Measurements from ENCODE around the gene WRAP73. TPM values are rescaled to one million over a fixed set of nuclear protein-coding genes. Genes with fewer than 3 reads are reported as not detected.
A peak's percentile ranks its signal among the peaks of the same experiment; 100 is the strongest.
"Not testable (repeated sequence)": the region's sequence is repeated elsewhere in the genome, so short reads cannot be mapped to it uniquely, and the experiment has no call there.

Gene WRAP73
- total RNA-seq, 1 donor: 28.0 TPM

DNA sequence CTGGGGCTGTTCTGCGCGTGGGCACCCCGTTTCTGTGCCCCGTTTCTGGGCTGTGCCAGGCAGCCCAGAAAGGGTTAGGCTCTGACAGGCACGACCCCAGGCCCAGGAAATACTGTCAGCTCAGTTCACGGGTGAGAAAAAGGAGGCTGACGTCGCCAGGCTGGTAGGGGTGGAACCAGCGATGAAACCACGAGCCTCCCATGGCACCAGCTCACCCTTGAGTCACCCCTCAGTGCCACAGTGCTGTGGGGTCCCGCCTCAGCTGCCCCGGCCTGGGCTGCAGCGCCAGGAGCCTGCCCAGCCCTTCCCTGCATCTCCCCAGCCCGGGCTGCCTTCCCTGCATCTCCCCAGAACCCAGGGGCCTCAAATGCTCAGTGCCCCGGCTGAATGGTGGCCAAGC is 50.1 kb downstream of the WRAP73 start:
- DNase-seq (ENCODE audit: low read depth in 2 of 3, low spot score in 2 of 3): no peak

DNA sequence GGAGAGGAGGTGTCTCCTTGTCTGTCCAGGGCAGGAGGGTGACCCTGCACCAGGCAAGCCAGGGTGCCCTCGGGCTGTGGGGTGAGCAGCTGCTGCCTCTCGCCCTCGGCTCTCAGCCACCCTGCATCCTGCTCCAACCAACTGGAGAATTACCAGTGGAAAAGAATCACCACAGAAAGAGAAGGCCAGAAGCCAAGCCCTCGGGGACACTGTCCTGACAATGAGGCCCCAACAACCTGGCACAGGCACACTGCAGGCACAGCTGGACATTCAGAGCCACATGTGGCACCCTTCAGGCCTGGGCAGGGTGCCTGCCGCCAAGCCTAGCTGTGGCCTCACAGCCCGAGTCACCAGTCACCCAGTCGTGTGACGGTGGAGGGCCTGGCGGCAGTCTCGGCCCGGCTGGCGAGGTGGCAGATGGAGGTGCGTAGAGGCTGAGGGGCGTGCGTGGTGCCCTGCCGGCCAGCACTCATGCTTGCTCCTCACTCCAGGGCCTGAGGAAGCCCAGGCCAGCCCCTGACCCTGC is 50.6 kb downstream of the WRAP73 start:
- DNase-seq (ENCODE audit: low read depth in 2 of 3, low spot score in 2 of 3): no peak

DNA sequence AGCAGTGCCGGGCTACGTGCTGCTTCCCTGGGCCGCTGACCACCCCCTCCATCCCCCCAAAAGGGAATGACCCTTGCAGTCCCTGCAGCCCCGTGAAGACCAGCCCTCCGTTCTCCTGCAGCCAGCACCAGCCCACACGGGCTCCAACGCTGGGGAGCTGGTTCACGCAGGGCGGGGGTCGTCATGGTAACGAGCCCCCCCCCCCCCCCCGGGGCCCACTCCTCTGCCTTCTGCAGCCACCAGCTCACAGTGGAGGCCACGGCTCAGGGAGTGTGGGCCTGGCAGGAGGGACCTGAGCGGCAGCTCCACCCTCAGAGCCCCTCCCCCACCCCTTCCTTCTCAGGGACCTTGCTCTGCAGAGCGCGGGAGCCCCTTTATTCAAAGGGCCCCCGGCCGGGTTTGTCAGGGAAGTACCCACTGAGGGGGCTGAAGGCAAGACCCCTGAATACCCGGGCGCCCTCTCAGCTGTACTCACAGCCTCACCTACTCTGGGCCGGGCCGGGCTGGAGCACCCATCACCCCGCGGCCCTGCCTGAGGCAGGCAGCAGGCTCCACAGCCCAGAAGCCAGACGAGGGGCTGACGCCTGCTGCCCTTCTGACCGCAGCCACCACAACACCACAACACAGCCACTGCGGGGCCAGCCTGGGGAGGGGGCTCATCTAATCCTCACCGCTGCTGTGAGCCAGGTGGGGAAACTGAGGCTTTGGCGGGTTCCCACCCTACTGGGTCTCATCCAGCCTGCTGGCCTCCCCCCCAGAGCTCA is 51.2 kb downstream of the WRAP73 start:
- no peak for DNase-seq (ENCODE audit: low read depth in 2 of 3, low spot score in 2 of 3)

DNA sequence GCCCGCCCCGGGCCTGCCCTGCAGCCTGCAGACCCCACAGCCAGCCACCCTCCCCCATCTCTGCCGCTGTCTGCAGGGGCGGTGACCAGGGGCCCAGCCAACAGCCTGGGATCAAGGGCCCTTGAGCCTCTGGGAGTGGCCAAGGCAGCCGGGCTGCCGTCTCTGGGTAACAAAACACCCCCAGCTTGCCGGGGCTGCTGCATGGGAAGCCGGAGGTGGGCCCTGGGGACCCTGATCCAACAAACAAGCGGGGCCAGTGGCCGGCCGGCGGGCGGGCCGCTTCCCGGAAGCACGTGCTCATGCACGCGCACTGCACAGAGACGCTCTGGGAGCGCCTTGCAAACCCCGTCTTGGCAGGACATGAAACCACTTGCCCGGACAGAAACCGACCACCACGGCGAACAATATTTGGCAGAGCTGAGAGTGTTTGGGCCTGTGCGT is 51.8 kb downstream of the WRAP73 start:
- DNase-seq (ENCODE audit: low read depth in 2 of 3, low spot score in 2 of 3): no peak

- DNase-seq (ENCODE audit: low read depth in 2 of 3, low spot score in 2 of 3): peak in 2 of 3 donors; percentile 50 to 79
Measured at GRCh38 chr1:3597599-3597964, 52.3 kb downstream of the WRAP73 start.

GRCh38 chr1:3596663-3597598 is 53.0 kb downstream of the WRAP73 start:
- DNase-seq (ENCODE audit: low read depth in 2 of 3, low spot score in 2 of 3): no peak

DNA sequence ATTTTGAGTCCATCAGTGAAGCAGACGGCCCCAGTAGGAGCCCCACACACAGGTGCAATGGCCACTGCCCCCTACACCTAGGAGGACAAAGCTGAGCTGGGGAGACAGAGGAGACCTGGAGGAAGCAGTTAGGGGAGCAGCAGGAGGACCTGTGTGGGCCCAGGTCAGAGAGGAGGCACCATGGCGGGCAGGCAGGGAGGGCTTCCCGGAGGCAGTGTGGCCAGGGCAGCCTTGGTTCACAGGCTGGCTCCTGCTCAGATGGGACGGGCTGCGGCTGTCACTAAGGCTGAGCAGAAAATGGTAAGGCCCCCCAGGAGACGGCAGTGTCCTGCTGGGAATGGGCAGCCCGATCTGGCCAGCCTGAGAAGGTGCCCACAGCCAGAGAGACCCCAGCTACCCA is 54.0 kb downstream of the WRAP73 start:
- no peak for DNase-seq (ENCODE audit: low read depth in 2 of 3, low spot score in 2 of 3)

DNA sequence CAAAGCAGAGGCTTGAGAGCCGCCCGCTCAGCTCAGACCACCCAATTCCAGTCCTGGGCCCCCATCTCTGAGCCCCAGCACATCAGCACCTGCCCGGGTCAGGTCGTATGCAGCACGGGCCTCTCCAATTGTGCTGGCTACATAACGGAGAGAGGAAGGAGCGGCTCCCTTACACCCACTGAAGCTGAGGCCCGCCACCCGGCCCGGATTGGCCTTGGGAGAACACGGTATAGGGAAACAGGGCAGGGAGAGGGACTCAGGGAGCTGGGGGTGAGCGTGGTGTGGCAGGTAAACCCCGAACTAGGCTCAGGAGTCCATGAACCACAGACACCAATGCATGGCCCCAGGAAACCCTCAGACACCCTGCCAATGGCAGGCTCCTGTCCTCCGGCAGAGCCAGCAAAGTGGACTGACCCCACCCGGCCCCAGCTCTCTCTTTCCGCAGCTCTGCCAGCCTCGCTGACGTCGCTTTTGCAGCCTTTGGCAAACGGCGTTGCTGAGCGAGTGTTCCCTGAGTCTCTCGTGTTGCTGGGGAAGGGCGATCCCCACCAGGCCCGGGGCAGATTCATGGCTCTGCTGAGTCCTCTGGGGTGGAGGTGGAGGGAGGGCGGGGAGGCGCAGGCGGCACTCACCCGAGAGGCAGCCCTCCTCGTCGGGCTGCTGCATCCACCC is 55.1 kb downstream of the WRAP73 start:
- DNase-seq (ENCODE audit: low read depth in 2 of 3, low spot score in 2 of 3): no peak

DNA sequence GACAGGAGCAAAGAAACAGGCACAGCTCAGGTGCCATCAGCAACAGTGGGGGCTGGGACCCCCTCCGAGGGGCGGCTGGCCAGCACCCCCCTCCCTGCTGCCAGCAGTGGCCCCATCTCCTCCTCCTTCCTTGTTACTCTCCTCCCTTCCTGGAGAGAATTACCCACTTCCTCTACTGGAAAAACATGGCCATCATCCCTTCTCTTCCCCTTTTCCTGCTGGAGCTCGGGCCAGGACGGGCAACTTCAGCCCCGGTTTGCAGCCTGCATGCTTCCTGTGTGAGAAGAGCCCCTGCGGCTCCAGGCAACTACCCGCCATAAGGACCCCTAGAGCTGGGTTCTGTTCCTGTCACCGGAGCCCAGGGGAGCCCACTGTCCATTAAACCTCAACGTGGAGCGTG is 56.2 kb downstream of the WRAP73 start:
- DNase-seq (ENCODE audit: low read depth in 2 of 3, low spot score in 2 of 3): no peak

- no peak for DNase-seq (ENCODE audit: low read depth in 2 of 3, low spot score in 2 of 3)
Measured at GRCh38 chr1:3593334-3593733, 56.6 kb downstream of the WRAP73 start.

GRCh38 chr1:3590951-3591865 is 58.7 kb downstream of the WRAP73 start:
- no peak for DNase-seq (ENCODE audit: low read depth in 2 of 3, low spot score in 2 of 3)

- no peak for DNase-seq (ENCODE audit: low read depth in 2 of 3, low spot score in 2 of 3)
Measured at GRCh38 chr1:3590139-3590763, 59.7 kb downstream of the WRAP73 start.

DNA sequence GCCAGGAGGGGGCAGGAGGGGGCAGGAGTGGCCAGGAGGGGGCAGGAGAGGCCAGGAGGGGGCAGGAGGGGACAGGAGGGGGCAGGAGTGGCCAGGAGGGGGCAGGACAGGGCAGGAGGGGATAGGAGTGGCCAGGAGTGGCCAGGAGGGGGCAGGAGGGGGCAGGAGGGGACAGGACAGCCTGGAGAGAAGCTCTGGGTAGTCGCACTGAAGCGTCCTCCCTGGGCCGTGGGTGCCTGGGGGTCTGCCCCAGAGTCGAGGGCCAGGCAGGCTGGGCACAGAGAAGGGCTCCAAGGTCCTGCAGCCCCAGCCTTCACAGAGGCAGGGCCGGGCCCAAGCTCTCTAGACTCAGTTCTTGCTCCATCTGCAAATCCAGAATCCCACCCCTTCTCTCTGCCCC is 61.5 kb downstream of the WRAP73 start:
- DNase-seq (ENCODE audit: low read depth in 2 of 3, low spot score in 2 of 3): peak in 2 of 3 donors; percentile 33 to 40

DNA sequence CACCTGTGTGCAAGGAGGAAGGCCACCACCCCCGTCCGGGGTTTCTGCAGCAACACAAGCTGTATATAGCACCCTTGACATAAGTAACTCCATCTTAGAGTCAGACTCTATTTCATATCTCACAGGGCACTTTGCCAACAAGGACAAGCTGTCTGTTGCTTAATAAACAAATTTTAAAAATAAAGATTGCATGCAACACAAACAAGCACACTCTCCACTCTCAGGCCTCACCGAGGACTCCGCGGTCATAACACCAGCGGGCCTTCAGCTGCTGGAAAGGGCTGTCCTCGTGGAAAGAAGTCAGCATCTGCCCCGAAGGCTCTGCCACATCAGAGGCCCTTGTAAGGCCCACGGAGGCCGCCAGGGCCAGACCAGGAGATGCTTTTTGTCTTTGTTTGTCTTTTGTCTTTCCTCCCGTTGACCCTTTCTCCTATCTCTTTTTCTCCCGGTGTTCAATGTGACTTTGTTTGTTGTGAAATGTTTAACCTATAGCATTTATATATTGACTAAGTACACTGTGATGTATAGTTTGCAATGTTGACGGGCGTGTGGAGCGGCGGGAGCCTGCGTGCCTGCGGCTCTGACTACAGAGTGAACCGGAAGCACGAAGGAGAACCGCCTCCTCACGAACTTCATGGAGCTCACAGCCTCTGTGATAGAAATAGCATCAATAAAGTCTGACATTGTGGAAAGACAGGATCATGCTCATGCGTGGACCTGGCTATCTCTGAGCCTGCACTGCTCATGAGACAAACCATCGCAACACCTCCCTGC is 62.7 kb downstream of the WRAP73 start:
- no peak for DNase-seq (ENCODE audit: low read depth in 2 of 3, low spot score in 2 of 3)

GRCh38 chr1:3585940-3586568 is 63.8 kb downstream of the WRAP73 start:
- no peak for DNase-seq (ENCODE audit: low read depth in 2 of 3, low spot score in 2 of 3)

- DNase-seq (ENCODE audit: low read depth in 2 of 3, low spot score in 2 of 3): not testable (repeated sequence)
Measured at GRCh38 chr1:3585353-3585868, 64.5 kb downstream of the WRAP73 start.

DNA sequence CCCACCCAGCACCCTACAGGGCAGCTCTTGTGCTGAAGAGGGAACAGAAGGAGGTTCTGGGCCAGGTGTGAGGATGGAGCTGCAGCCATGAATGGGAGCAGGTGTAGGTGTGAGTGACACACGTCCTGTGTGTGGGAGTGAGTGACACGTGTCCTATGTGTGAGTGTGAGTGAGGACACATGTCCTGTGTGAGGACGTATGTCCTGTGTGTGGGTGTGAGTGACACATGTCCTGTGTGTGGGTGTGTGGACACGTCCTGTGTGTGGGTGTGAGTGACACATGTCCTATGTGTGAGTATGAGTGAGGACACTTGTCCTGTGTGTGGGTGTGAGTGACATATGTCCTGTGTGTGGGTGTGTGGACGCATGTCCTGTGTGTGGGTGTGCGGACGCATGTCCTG is 65.0 kb downstream of the WRAP73 start:
- DNase-seq (ENCODE audit: low read depth in 2 of 3, low spot score in 2 of 3): no peak

GRCh38 chr1:3583751-3584150 is 66.2 kb downstream of the WRAP73 start:
- DNase-seq (ENCODE audit: low read depth in 2 of 3, low spot score in 2 of 3): not testable (repeated sequence)

Measured in hematopoietic multipotent progenitor cell (in vitro differentiated cells).